ENCODE measurements around the gene UBTD1.
"Not testable (repeated sequence)": the region's sequence is repeated elsewhere in the genome, so short reads cannot be mapped to it uniquely, and the experiment has no call there.

UBTD1 gene

DNA sequence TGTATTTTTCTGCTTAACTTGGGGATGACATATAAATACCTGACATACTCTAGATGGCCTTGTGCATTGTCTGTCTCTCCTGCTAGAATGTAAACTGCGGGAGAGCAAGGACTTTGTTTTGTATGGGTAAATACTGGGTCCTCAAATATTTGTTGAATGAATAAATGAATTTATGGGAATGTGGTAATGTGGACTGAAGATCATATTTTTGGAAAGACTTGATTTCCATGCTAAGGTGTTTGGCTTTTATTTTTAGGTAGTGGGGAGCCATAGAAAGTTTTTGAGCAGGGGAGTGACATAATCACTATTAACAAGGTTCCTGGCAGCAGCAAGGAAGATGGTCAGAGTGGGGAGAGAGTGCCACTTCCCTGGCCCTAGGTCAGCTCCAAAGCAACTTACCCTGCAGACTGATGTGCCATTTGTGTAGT, 27.0 kb downstream of the UBTD1 start:
- Histone ChIP-seq H3K9me3 (ENCODE audit: control insufficient read depth, low read length) (no peaks in the 10 kb centered on the region), H3K4me3 (ENCODE audit: extremely low read depth, insufficient read depth, low read length, poor library complexity, severe bottlenecking) (no peak overlapping the region), H3K27ac (ENCODE audit: low read depth, low read length, severe bottlenecking) (no peak overlapping the region), H3K36me3 (ENCODE audit: control insufficient read depth, insufficient read depth, low read length) (no peaks in the 10 kb centered on the region), H3K4me1 (ENCODE audit: control insufficient read depth, insufficient read depth, low read length, poor library complexity, severe bottlenecking) (no peaks in the 10 kb centered on the region)
- whole genome bisulfite sequencing, 2 experiments (ENCODE audit: insufficient coverage in 2 of 2), result 88 to 100% methylated on average over 1 of the region's 1 CpG

DNA sequence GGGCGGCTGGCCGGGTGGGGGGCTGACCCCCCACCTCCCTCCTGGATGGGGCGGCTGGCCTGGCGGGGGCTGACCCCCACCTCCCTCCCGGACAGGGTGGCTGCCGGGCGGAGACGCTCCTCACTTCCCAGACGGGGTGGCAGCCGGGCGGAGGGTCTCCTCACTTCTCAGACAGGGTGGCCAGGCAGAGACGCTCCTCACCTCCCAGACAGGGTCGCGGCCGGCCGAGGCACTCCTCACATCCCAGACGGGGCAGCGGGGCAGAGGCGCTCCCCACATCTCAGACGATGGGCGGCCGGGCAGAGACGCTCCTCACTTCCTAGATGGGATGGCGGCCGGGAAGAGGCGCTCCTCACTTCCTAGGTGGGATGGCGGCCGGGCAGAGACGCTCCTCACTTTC, 30.2 kb downstream of the UBTD1 start:
- WGBS, 2 experiments (ENCODE audit: insufficient coverage in 2 of 2), result 100% methylated on average over 1 of the region's 29 CpGs; no CpG with 5 or more reads in 1 of the 2 experiments

GRCh38 chr10:97529685-97530465, 31.2 kb downstream of the UBTD1 start:
- no peaks in the 10 kb centered on the region for H3K9me3 ChIP-seq (ENCODE audit: control insufficient read depth, low read length)
- H3K36me3 ChIP-seq (ENCODE audit: control insufficient read depth, insufficient read depth, low read length), result no peaks in the 10 kb centered on the region
- peaks cover 12% of the 10 kb centered on the region for H3K4me1 ChIP-seq (ENCODE audit: control insufficient read depth, insufficient read depth, low read length, poor library complexity, severe bottlenecking)
- no peak overlapping the region for H3K27ac ChIP-seq (ENCODE audit: low read depth, low read length, severe bottlenecking)
- 93 to 99% methylated on average over 7 to 9 of the region's 14 CpGs for WGBS, 2 experiments (ENCODE audit: insufficient coverage in 2 of 2)
- H3K4me3 ChIP-seq (ENCODE audit: extremely low read depth, insufficient read depth, low read length, poor library complexity, severe bottlenecking), result no peak overlapping the region

More for the DNA sequence above, 30.2 kb downstream of the UBTD1 start:
- H3K27ac ChIP-seq (ENCODE audit: low read depth, low read length, severe bottlenecking); H3K4me3 ChIP-seq (ENCODE audit: extremely low read depth, insufficient read depth, low read length, poor library complexity, severe bottlenecking); H3K9me3 ChIP-seq (ENCODE audit: control insufficient read depth, low read length); H3K36me3 ChIP-seq (ENCODE audit: control insufficient read depth, insufficient read depth, low read length): not testable (repeated sequence)
- H3K4me1 ChIP-seq (ENCODE audit: control insufficient read depth, insufficient read depth, low read length, poor library complexity, severe bottlenecking), result peaks cover 12% of the 10 kb centered on the region

GRCh38 chr10:97531401-97531986, 32.8 kb downstream of the UBTD1 start:
- Histone ChIP-seq H3K36me3 (ENCODE audit: control insufficient read depth, insufficient read depth, low read length) (no peaks in the 10 kb centered on the region), H3K4me1 (ENCODE audit: control insufficient read depth, insufficient read depth, low read length, poor library complexity, severe bottlenecking) (peaks cover 12% of the 10 kb centered on the region), H3K9me3 (ENCODE audit: control insufficient read depth, low read length) (no peaks in the 10 kb centered on the region), H3K27ac (ENCODE audit: low read depth, low read length, severe bottlenecking) (no peak overlapping the region), H3K4me3 (ENCODE audit: extremely low read depth, insufficient read depth, low read length, poor library complexity, severe bottlenecking) (no peak overlapping the region)
- WGBS, 2 experiments (ENCODE audit: insufficient coverage in 2 of 2), result 82 to 85% methylated on average over 7 to 9 of the region's 10 CpGs

DNA sequence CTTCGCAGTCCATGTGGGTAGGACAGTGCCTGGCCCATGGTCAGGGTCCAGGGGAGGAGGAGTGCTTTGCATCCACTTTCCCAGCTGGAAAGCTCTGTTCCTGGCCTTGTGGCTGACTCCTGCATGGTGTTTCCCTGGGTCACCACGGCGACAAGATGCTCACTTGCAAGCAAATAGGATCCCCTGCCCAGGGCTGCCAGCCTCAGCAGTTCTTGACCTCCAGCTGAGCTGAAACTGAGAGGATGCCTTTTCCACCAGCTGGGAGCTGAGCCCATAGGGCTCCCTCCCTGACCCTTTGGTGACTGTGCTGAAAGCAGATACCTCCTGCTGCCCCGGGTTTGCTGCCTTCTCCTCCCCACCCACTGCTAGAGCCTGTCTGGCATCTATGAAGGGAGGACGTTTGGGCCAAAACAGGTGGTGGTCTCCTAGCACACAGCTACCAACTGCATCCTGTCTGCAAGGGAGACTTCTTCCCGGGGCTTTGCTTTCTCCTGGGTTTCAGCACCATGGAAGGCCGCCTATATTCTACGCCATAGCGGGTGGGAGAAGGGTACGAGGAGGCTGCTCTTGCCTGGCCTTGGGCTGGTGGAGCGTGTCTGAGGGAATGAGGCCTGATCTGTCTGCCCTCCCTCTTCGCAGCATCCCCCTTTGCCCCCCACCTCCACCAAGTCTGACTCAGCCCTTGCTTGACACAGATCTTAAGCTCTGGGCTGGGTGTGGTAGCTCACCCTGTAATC, 34.4 kb downstream of the UBTD1 start:
- Histone ChIP-seq H3K4me3 (ENCODE audit: extremely low read depth, insufficient read depth, low read length, poor library complexity, severe bottlenecking) (no peak overlapping the region), H3K27ac (ENCODE audit: low read depth, low read length, severe bottlenecking) (peak overlapping the region; percentile 66), H3K9me3 (ENCODE audit: control insufficient read depth, low read length) (no peaks in the 10 kb centered on the region), H3K36me3 (ENCODE audit: control insufficient read depth, insufficient read depth, low read length) (no peaks in the 10 kb centered on the region), H3K4me1 (ENCODE audit: control insufficient read depth, insufficient read depth, low read length, poor library complexity, severe bottlenecking) (peaks cover 12% of the 10 kb centered on the region)
- WGBS, 2 experiments (ENCODE audit: insufficient coverage in 2 of 2), result 73 to 74% methylated on average over 4 to 6 of the region's 12 CpGs

- Histone ChIP-seq H3K4me3 (ENCODE audit: extremely low read depth, insufficient read depth, low read length, poor library complexity, severe bottlenecking) (no peak overlapping the region), H3K4me1 (ENCODE audit: control insufficient read depth, insufficient read depth, low read length, poor library complexity, severe bottlenecking) (peaks cover 18% of the 10 kb centered on the region), H3K27ac (ENCODE audit: low read depth, low read length, severe bottlenecking) (no peak overlapping the region), H3K9me3 (ENCODE audit: control insufficient read depth, low read length) (no peaks in the 10 kb centered on the region), H3K36me3 (ENCODE audit: control insufficient read depth, insufficient read depth, low read length) (no peaks in the 10 kb centered on the region)
- 89% methylated on average over 4 to 5 of the region's 6 CpGs for WGBS, 2 experiments (ENCODE audit: insufficient coverage in 2 of 2)
Observed at GRCh38 chr10:97533888-97534287, 35.2 kb downstream of the UBTD1 start.

DNA sequence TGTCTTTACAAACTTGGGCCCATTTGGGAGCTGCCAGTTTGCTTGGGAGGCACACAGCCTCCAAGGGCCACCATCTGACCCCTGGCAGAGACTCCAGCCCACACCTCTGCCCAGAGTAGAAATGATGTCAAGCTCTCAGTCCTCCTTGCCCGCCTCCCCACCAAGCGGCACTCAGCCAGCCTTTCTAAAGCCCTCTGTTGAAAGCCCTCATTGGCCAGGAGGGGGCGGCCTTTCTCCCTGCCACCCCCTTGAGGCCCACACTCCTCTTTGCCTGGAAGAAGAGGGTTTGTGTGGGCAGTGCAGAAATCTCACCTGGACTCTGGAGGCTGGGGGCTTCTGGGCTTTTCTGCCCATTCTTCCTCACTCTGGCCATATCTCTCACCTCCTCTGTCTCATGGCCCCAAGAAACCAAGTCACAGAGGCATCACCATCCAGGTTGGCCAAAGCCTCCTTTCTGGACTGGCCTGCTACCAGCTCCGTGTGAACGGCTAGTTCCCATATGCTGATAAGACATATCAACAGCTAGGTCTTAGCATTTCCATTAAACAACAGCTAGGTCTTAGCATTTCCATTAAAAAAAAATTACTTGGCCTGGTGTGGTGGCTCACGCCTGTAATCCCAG, 36.1 kb downstream of the UBTD1 start:
- no peaks in the 10 kb centered on the region for H3K36me3 ChIP-seq (ENCODE audit: control insufficient read depth, insufficient read depth, low read length)
- no peak overlapping the region for H3K27ac ChIP-seq (ENCODE audit: low read depth, low read length, severe bottlenecking)
- H3K4me3 ChIP-seq (ENCODE audit: extremely low read depth, insufficient read depth, low read length, poor library complexity, severe bottlenecking), result no peak overlapping the region
- no peaks in the 10 kb centered on the region for H3K9me3 ChIP-seq (ENCODE audit: control insufficient read depth, low read length)
- WGBS, 2 experiments (ENCODE audit: insufficient coverage in 2 of 2), result 80 to 85% methylated on average over 2 to 4 of the region's 6 CpGs
- H3K4me1 ChIP-seq (ENCODE audit: control insufficient read depth, insufficient read depth, low read length, poor library complexity, severe bottlenecking), result peaks cover 27% of the 10 kb centered on the region

DNA sequence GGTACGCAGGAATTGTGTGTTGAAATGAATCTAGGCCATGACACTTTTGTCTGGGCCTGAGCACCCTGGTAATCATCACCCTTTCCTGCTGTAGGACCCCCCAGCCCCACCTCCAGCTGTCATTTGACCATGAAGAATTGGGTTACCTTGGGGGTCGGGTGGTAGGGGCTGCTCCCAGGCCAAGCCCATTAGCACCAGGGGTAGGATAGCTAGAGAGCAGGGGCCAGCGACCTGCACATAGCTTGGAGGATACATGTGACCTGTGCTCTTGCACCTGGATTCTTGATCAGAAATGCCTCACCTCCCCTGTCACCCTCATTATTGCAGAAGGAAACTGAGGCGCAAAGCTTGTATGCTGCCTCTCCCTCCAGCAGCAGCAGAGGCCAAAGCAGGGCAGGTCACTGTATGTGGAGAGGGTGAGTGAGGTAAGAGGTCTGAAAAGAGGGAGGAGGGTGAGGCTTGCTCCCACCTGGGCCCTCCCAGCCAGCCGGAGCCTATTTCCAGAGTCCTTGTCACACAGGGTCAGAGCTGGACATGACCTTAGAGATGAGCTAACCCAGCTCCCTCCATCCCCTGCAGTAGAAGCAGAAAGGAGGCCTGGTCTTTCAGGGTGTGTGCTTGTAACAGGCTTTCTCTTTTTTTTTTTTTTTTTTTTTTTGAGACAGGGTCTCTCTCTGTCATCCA, 38.6 kb downstream of the UBTD1 start:
- Histone ChIP-seq H3K27ac (ENCODE audit: low read depth, low read length, severe bottlenecking) (no peak overlapping the region), H3K4me1 (ENCODE audit: control insufficient read depth, insufficient read depth, low read length, poor library complexity, severe bottlenecking) (peaks cover 48% of the 10 kb centered on the region), H3K9me3 (ENCODE audit: control insufficient read depth, low read length) (no peaks in the 10 kb centered on the region), H3K36me3 (ENCODE audit: control insufficient read depth, insufficient read depth, low read length) (no peaks in the 10 kb centered on the region), H3K4me3 (ENCODE audit: extremely low read depth, insufficient read depth, low read length, poor library complexity, severe bottlenecking) (no peak overlapping the region)
- WGBS, 2 experiments (ENCODE audit: insufficient coverage in 2 of 2), result 86% methylated on average over 1 of the region's 5 CpGs; no CpG with 5 or more reads in 1 of the 2 experiments

DNA sequence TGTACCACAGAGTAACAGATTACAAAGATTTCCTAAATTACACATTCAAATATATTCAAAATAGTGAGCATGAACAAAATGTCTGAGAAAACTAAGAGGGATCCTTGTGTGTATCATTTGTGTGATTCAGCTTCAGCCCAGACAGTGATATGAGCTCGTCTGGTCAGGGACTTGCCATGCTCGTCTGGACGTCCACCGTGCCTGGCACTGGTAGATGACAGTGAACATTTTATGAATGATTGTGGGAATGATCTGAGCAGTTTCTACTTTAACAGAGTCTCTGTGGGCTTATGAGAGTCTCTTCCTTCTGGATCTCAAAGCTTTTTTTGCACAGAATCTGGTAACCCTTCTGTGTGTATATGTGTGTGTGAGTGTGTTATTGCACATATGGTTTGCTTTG, 39.7 kb downstream of the UBTD1 start:
- 100% methylated on average over 4 of the region's 4 CpGs for WGBS, 2 experiments (ENCODE audit: insufficient coverage in 2 of 2)
- Histone ChIP-seq H3K4me3 (ENCODE audit: extremely low read depth, insufficient read depth, low read length, poor library complexity, severe bottlenecking) (no peak overlapping the region), H3K9me3 (ENCODE audit: control insufficient read depth, low read length) (no peaks in the 10 kb centered on the region), H3K27ac (ENCODE audit: low read depth, low read length, severe bottlenecking) (peak overlapping the region; percentile 84), H3K36me3 (ENCODE audit: control insufficient read depth, insufficient read depth, low read length) (no peaks in the 10 kb centered on the region), H3K4me1 (ENCODE audit: control insufficient read depth, insufficient read depth, low read length, poor library complexity, severe bottlenecking) (peaks cover 49% of the 10 kb centered on the region)

DNA sequence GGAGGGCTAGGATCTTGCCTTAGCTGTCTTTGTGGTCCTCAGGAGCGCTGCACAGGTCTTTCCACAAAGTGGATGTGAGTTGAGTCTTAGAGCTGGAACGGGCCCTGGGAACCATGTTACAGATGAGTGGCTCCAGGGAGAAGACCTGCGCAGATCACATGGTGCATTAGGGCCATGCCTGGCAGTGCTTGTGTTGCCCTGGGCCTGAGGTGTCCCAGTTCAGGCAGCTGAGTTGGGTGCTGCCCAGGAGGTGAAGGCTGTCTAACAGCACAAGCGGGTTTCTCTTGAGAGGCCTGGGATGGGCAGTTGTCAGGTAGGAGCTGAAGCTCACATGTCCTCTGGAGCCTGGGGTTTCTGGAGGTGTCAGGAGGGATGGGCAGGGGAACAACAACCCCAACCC, 40.1 kb downstream of the UBTD1 start:
- H3K9me3 ChIP-seq (ENCODE audit: control insufficient read depth, low read length), result no peaks in the 10 kb centered on the region
- H3K4me1 ChIP-seq (ENCODE audit: control insufficient read depth, insufficient read depth, low read length, poor library complexity, severe bottlenecking), result peaks cover 50% of the 10 kb centered on the region
- H3K36me3 ChIP-seq (ENCODE audit: control insufficient read depth, insufficient read depth, low read length), result no peaks in the 10 kb centered on the region
- H3K4me3 ChIP-seq (ENCODE audit: extremely low read depth, insufficient read depth, low read length, poor library complexity, severe bottlenecking), result no peak overlapping the region
- peak overlapping the region; percentile 84 for H3K27ac ChIP-seq (ENCODE audit: low read depth, low read length, severe bottlenecking)
- 100% methylated on average over 4 of the region's 4 CpGs for WGBS, 2 experiments (ENCODE audit: insufficient coverage in 2 of 2)
